Neural cell (in vitro differentiated cells): ENCODE data around the gene PTCH1. TPM values are rescaled to one million over a fixed set of nuclear protein-coding genes. Genes with fewer than 3 reads are reported as not detected.
A peak's percentile ranks its signal among the peaks of the same experiment; 100 is the strongest.

Source experiments
- H2AFZ ChIP-seq: fragments of 200-600, 300-800 bp; sonication (generic), shearing (Covaris generic); 2 replicates; pipeline ENCODE4 v1.6.0; 2014; ENCODE audit warnings: low read depth, mild to moderate bottlenecking, antibody characterized with exemption, low read length, moderate library complexity
- H3F3A ChIP-seq: fragments of 200-600 bp; shearing (Covaris generic); 2 replicates; pipeline ENCODE4 v1.6.1; 2016; ENCODE audit warnings: mild to moderate bottlenecking, moderate library complexity, mixed read lengths, antibody characterized with exemption, low read length; ENCODE audit not compliant: insufficient read depth, poor library complexity, severe bottlenecking
- H3K27ac ChIP-seq: fragments of 200-600, 300-800 bp; sonication (generic), shearing (Covaris generic); 2 replicates; pipeline ENCODE4 v1.5.1; 2014; ENCODE audit warnings: mild to moderate bottlenecking, low read length, moderate library complexity
- H3K27me3 ChIP-seq: fragments of 300-800, 200-600 bp; sonication (generic), shearing (Covaris generic); 2 replicates; pipeline ENCODE4 v1.6.0; 2014; ENCODE audit warnings: mild to moderate bottlenecking, low read depth, low read length, moderate library complexity; ENCODE audit not compliant: insufficient read depth
- H3K36me3 ChIP-seq: fragments of 300-800, 200-600 bp; sonication (generic), shearing (Covaris generic); 2 replicates; pipeline ENCODE4 v1.5.1; 2014; ENCODE audit warnings: mild to moderate bottlenecking, antibody characterized with exemption, low read length, moderate library complexity; ENCODE audit not compliant: insufficient read depth
- H3K4me2 ChIP-seq: fragments of 300-800, 200-600 bp; sonication (generic), shearing (Covaris generic); 2 replicates; pipeline ENCODE4 v1.6.0; 2014; ENCODE audit warnings: mild to moderate bottlenecking, low read length
- H3K4me3 ChIP-seq: fragments of 300-800, 200-600 bp; sonication (generic), shearing (Covaris generic); 2 replicates; pipeline ENCODE4 v1.5.1; 2014; ENCODE audit warnings: mild to moderate bottlenecking, low read length, moderate library complexity
- H3K79me2 ChIP-seq: fragments of 200-600 bp; shearing (Covaris generic); replicated peaks from 2 replicates; pipeline ENCODE4 v1.6.0; 2014; ENCODE audit warnings: mild to moderate bottlenecking, low read length, moderate library complexity; ENCODE audit not compliant: insufficient read depth
- H3K9ac ChIP-seq: fragments of 300-800, 200-600 bp; sonication (generic), shearing (Covaris generic); 2 replicates; pipeline ENCODE4 v1.6.1; 2016; ENCODE audit warnings: mild to moderate bottlenecking, low read length, mixed read lengths
- H3K9me2 ChIP-seq: fragments of 200-600 bp; shearing (Covaris generic); 2 replicates; pipeline ENCODE4 v1.6.1; 2016; ENCODE audit warnings: mild to moderate bottlenecking, low read length, mixed read lengths; ENCODE audit not compliant: insufficient read depth
- H3K9me3 ChIP-seq: fragments of 200-600, 300-800 bp; sonication (generic), shearing (Covaris generic); 2 replicates; pipeline ENCODE4 v1.6.1; 2016; ENCODE audit warnings: mild to moderate bottlenecking, mixed run types, low read length, moderate library complexity, mixed read lengths
- H4K20me1 ChIP-seq: fragments of 200-600 bp; shearing (Covaris generic); 2 replicates; pipeline ENCODE4 v1.6.1; 2016; ENCODE audit warnings: mild to moderate bottlenecking, mixed run types; ENCODE audit not compliant: insufficient read depth
- CTCF ChIP-seq: fragments of 450-650 bp; IDR thresholded peaks from 2 replicates; pipeline ENCODE4 v1.5.1; 2014; ENCODE audit warnings: antibody characterized with exemption, mild to moderate bottlenecking, moderate library complexity; ENCODE audit not compliant: poor library complexity, severe bottlenecking
- EP300 ChIP-seq: fragments of 450-650 bp; conservative IDR thresholded peaks from 2 replicates; pipeline ENCODE4 v1.6.1; 2014; ENCODE audit warnings: antibody characterized with exemption, mild to moderate bottlenecking, moderate library complexity; ENCODE audit not compliant: poor library complexity, severe bottlenecking
- EZH2 ChIP-seq: fragments of 200-600, 300-800 bp; shearing (Covaris generic), sonication (generic); IDR thresholded peaks from 2 replicates; pipeline ENCODE4 v1.6.1; 2014; ENCODE audit warnings: antibody characterized with exemption, low read length, borderline replicate concordance, mild to moderate bottlenecking; ENCODE audit not compliant: insufficient read depth, poor library complexity, severe bottlenecking
- MXI1 ChIP-seq: fragments of 450-650 bp; conservative IDR thresholded peaks from 2 replicates; pipeline ENCODE4 v1.6.1; 2014; ENCODE audit warnings: antibody characterized with exemption, mild to moderate bottlenecking; ENCODE audit not compliant: poor library complexity, severe bottlenecking
- POLR2AphosphoS5 ChIP-seq: IDR thresholded peaks from 2 replicates; pipeline ENCODE4 v1.6.1; 2012
- RAD21 ChIP-seq: fragments of 450-650 bp; conservative IDR thresholded peaks from 2 replicates; pipeline ENCODE4 v1.6.1; 2014; ENCODE audit warnings: antibody characterized with exemption, mild to moderate bottlenecking, moderate library complexity
- REST ChIP-seq: IDR thresholded peaks from 2 replicates; pipeline ENCODE4 v1.6.1; 2012; ENCODE audit warnings: borderline replicate concordance
- SMC3 ChIP-seq: fragments of 450-650 bp; conservative IDR thresholded peaks from 2 replicates; pipeline ENCODE4 v1.6.1; 2014; ENCODE audit warnings: antibody characterized with exemption, mild to moderate bottlenecking, moderate library complexity; ENCODE audit not compliant: poor library complexity
- TAF1 ChIP-seq: IDR thresholded peaks from 2 replicates; pipeline ENCODE4 v1.6.1; 2012; ENCODE audit warnings: low read depth
- polyA plus RNA-seq: library from polyadenylated mRNA; depleted of rRNA; stranded (reverse); fragments of >200 nt; gene quantifications from 2 replicates; pipeline ENCODE4 v1.2.3, GENCODE V29; 2014

Gene PTCH1
- polyA plus RNA-seq, 1 donor from 2014 or later = 15.6 TPM

- Histone ChIP-seq H3K27me3 (peaks cover 23% of the 10 kb centered on the region), H3K9ac (peak overlapping the region; percentile 98), H2AFZ (peak overlapping the region; percentile 51)
These were observed 6.7 kb downstream of the PTCH1 start for GRCh38 chr9:95509851-95510708.

More at GRCh38 chr9:95509851-95510708, 6.7 kb downstream of the PTCH1 start:
- Histone ChIP-seq H3K27ac (peak overlapping the region; percentile 98), H3K4me3 (peak overlapping the region; percentile 98), H3K79me2 (peaks cover 67% of the 10 kb centered on the region), H4K20me1 (peaks cover 16% of the 10 kb centered on the region), H3K36me3 (no peaks in the 10 kb centered on the region), H3K4me2 (peak overlapping the region; percentile 98), H3F3A (peaks cover 12% of the 10 kb centered on the region), H3K9me2 (no peaks in the 10 kb centered on the region), H3K9me3 (no peaks in the 10 kb centered on the region)
- TF ChIP-seq RAD21 = no peak
- no peak for TF ChIP-seq EP300
- TF ChIP-seq EZH2 = no peak
- TF ChIP-seq MXI1 = peak; percentile 37
- peak; percentile 33 for TF ChIP-seq REST
- TF ChIP-seq POLR2AphosphoS5 = peak; percentile 58
- TF ChIP-seq CTCF = no peak
- TF ChIP-seq SMC3 = peak; percentile 51
- peak; percentile 16 for TF ChIP-seq TAF1
